Neural progenitor cell (in vitro differentiated cells): ENCODE data around the gene NKG7. TPM values are rescaled to one million over a fixed set of nuclear protein-coding genes. Genes with fewer than 3 reads are reported as not detected.
"Not testable (repeated sequence)": the region's sequence is repeated elsewhere in the genome, so short reads cannot be mapped to it uniquely, and the experiment has no call there.

ENCODE experiments used
- DNase-seq: peaks from one replicate; pipeline ENCODE4 v3.0.0-alpha.2; 2016; ENCODE audit warnings: low spot score
- H2AFZ ChIP-seq: fragments of 200-600 bp; sonication (generic); replicated peaks from 2 replicates; pipeline ENCODE4 v1.6.1; 2016; ENCODE audit warnings: antibody characterized with exemption
- H3F3A ChIP-seq: fragments of 200-600 bp; sonication (generic); 2 replicates; pipeline ENCODE4 v1.6.1; 2016; ENCODE audit warnings: antibody characterized with exemption, low read depth
- H3K27ac ChIP-seq: fragments of 200-600 bp; sonication (generic); 2 replicates; pipeline ENCODE4 v1.5.1; 2016; ENCODE audit warnings: mild to moderate bottlenecking
- H3K27me3 ChIP-seq: fragments of 200-600 bp; sonication (generic); 2 replicates; pipeline ENCODE4 v1.6.1; 2016; ENCODE audit warnings: mild to moderate bottlenecking, moderate library complexity
- H3K36me3 ChIP-seq: fragments of 200-600 bp; sonication (generic); 2 replicates; pipeline ENCODE4 v1.5.1; 2016
- H3K4me1 ChIP-seq: fragments of 200-600 bp; sonication (generic); 2 replicates; pipeline ENCODE4 v1.6.1; 2016; ENCODE audit warnings: mixed run types
- H3K4me2 ChIP-seq: fragments of 200-600 bp; sonication (generic); 2 replicates; pipeline ENCODE4 v1.6.1; 2016
- H3K4me3 ChIP-seq: fragments of 200-600 bp; sonication (generic); 2 replicates; pipeline ENCODE4 v1.5.1; 2016
- H3K79me2 ChIP-seq: fragments of 200-600 bp; sonication (generic); 2 replicates; pipeline ENCODE4 v1.6.1; 2016; ENCODE audit warnings: low read depth
- H3K9ac ChIP-seq: fragments of 200-600 bp; sonication (generic); 2 replicates; pipeline ENCODE4 v1.6.1; 2016
- H3K9me3 ChIP-seq: fragments of 200-600 bp; sonication (generic); 2 replicates; pipeline ENCODE4 v1.5.1; 2016; ENCODE audit warnings: low read depth
- H4K20me1 ChIP-seq: fragments of 200-600 bp; sonication (generic); 2 replicates; pipeline ENCODE4 v1.6.1; 2016; ENCODE audit warnings: low read depth
- H3K27ac Mint-ChIP-seq: 3 replicates; pipeline ENCODE4 v1.8.0; 2021; ENCODE audit warnings: mixed read lengths
- H3K27me3 Mint-ChIP-seq: 2 replicates; pipeline ENCODE4 v1.8.0; 2022; ENCODE audit warnings: low read depth, mild to moderate bottlenecking, inconsistent platforms, moderate library complexity, mixed read lengths; ENCODE audit not compliant: insufficient read depth
- H3K36me3 Mint-ChIP-seq: 3 replicates; pipeline ENCODE4 v1.8.0; 2021; ENCODE audit warnings: mixed read lengths
- H3K4me1 Mint-ChIP-seq: 3 replicates; pipeline ENCODE4 v1.8.0; 2021; ENCODE audit warnings: mixed read lengths
- H3K4me3 Mint-ChIP-seq: 3 replicates; pipeline ENCODE4 v1.8.0; 2021; ENCODE audit warnings: mild to moderate bottlenecking, moderate library complexity, mixed read lengths
- H3K9me3 Mint-ChIP-seq: 3 replicates; pipeline ENCODE4 v1.8.0; 2020; ENCODE audit warnings: mixed read lengths
- EZH2 ChIP-seq: fragments of 200-600 bp; sonication (generic); IDR thresholded peaks from 2 replicates; pipeline ENCODE4 v1.6.1; 2017; ENCODE audit warnings: antibody characterized with exemption, mild to moderate bottlenecking, moderate library complexity
- EZH2phosphoT487 ChIP-seq: fragments of 200-600 bp; sonication (generic); IDR thresholded peaks from 2 replicates; pipeline ENCODE4 v1.6.1; 2017; ENCODE audit warnings: antibody characterized with exemption
- total RNA-seq: library from RNA; depleted of rRNA; stranded (reverse); fragments of >200 nt; gene quantifications from 2 replicates; pipeline ENCODE4 v1.2.3, GENCODE V29; 2015; ENCODE audit warnings: low replicate concordance
- TF ChIP-seq, protein P1 (sequence below): fragments of 200-600 bp; sonication (generic); IDR thresholded peaks from 2 replicates; pipeline ENCODE4 v1.5.1; 2017; ENCODE audit warnings: antibody characterized with exemption, mild to moderate bottlenecking

NKG7 gene
- total RNA-seq, 1 donor from 2014 or later: not detected

- Histone ChIP-seq H3K27ac (no peak overlapping the region), H3K4me3 (no peak overlapping the region), H3K27me3 (no peaks in the 10 kb centered on the region), H3F3A (peaks cover 12% of the 10 kb centered on the region), H3K9me3 (peaks cover 8% of the 10 kb centered on the region), H2AFZ (no peak overlapping the region), H3K9ac (no peak overlapping the region), H3K36me3 (peaks cover 13% of the 10 kb centered on the region), H3K4me2 (no peak overlapping the region), H3K4me1 (peaks cover 5% of the 10 kb centered on the region), H3K79me2 (peaks cover 10% of the 10 kb centered on the region), H4K20me1 (no peaks in the 10 kb centered on the region)
- Mint-ChIP-seq H3K27ac (no peak overlapping the region), H3K27me3 (peaks cover 2% of the 10 kb centered on the region), H3K36me3 (peaks cover 19% of the 10 kb centered on the region), H3K9me3 (peaks cover 32% of the 10 kb centered on the region), H3K4me3 (no peak overlapping the region), H3K4me1 (no peaks in the 10 kb centered on the region)
- TF ChIP-seq EZH2phosphoT487: no peak
- TF ChIP-seq EZH2: no peak
- TF ChIP-seq, protein P1, sequence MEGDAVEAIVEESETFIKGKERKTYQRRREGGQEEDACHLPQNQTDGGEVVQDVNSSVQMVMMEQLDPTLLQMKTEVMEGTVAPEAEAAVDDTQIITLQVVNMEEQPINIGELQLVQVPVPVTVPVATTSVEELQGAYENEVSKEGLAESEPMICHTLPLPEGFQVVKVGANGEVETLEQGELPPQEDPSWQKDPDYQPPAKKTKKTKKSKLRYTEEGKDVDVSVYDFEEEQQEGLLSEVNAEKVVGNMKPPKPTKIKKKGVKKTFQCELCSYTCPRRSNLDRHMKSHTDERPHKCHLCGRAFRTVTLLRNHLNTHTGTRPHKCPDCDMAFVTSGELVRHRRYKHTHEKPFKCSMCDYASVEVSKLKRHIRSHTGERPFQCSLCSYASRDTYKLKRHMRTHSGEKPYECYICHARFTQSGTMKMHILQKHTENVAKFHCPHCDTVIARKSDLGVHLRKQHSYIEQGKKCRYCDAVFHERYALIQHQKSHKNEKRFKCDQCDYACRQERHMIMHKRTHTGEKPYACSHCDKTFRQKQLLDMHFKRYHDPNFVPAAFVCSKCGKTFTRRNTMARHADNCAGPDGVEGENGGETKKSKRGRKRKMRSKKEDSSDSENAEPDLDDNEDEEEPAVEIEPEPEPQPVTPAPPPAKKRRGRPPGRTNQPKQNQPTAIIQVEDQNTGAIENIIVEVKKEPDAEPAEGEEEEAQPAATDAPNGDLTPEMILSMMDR: no peak
- no peak for DNase-seq
These were observed 29.7 kb upstream of the NKG7 start for GRCh38 chr19:51402117-51402516.

GRCh38 chr19:51399936-51400335 is 27.5 kb upstream of the NKG7 start:
- H3K4me1 Mint-ChIP-seq, H3K27me3 Mint-ChIP-seq, H4K20me1 ChIP-seq, H3K27ac Mint-ChIP-seq, H3K9me3 ChIP-seq, H2AFZ ChIP-seq, H3K4me2 ChIP-seq, H3K4me3 ChIP-seq, H3K4me1 ChIP-seq, H3K9ac ChIP-seq, DNase-seq, H3K27ac ChIP-seq, H3K4me3 Mint-ChIP-seq, H3K27me3 ChIP-seq: not testable (repeated sequence)
- Mint-ChIP-seq H3K36me3 (peaks cover 17% of the 10 kb centered on the region), H3K9me3 (peaks cover 32% of the 10 kb centered on the region)
- Histone ChIP-seq H3F3A (peaks cover 26% of the 10 kb centered on the region), H3K79me2 (peaks cover 27% of the 10 kb centered on the region), H3K36me3 (peaks cover 13% of the 10 kb centered on the region)

DNA sequence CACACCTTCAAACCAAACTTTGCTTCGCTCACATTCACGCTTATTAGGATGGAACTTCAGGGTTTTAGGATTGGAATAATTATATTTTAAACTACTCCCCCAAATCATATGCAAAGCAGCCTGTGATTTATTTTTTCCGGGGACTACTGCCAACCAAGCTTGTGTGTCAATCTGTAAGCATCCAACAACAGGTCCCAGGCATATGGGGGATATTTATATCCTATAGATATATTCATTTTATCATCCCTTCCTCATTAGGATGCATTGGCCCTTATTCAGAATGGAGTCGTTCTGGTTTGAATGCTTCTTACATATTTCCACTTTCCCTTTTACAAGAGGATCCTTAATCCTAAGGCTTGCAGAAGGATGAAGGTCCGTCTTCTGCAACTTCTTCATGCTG is 26.8 kb upstream of the NKG7 start:
- Histone ChIP-seq H3K36me3 (peaks cover 13% of the 10 kb centered on the region), H3K4me3 (no peak overlapping the region), H3K27me3 (no peaks in the 10 kb centered on the region), H3K9ac (no peak overlapping the region), H3K27ac (no peak overlapping the region), H3K4me1 (peaks cover 10% of the 10 kb centered on the region), H3K9me3 (peaks cover 8% of the 10 kb centered on the region), H3K79me2 (peaks cover 32% of the 10 kb centered on the region), H2AFZ (no peak overlapping the region), H3F3A (peaks cover 31% of the 10 kb centered on the region), H4K20me1 (no peaks in the 10 kb centered on the region), H3K4me2 (no peak overlapping the region)
- Mint-ChIP-seq H3K27ac (no peak overlapping the region), H3K4me3 (no peak overlapping the region), H3K27me3 (no peaks in the 10 kb centered on the region), H3K9me3 (peaks cover 29% of the 10 kb centered on the region), H3K4me1 (peaks cover 5% of the 10 kb centered on the region), H3K36me3 (peaks cover 17% of the 10 kb centered on the region)
- TF ChIP-seq, protein P1: no peak
- TF ChIP-seq EZH2: no peak
- TF ChIP-seq EZH2phosphoT487: no peak
- DNase-seq: no peak

DNA sequence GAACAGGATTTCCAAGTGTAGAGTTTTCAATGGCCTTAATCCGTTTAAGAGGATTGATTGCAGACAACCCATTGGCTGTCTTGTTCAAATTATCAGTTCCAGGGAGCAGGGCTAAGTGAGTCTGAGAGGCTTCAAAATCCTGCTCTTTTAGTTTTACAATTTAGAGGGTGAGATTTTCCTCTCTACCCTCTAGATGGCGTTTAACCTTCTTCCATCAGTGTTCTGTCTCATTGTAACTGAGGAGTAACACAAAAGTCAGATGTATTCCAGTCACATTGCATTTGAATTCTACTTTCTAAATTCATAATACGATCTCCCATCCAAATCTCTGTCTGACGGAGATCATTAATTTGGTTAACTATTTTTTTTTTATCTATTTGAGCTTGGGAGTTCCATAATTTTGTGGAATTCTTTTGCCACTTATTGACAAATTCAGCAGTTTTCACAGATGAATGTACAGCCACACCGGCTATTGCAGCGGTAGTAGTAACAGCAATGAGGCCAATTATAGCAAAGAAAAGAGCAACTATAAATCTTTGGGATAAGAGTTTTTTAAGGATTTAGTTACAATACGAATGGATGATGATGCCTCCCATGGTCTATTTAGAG is 25.7 kb upstream of the NKG7 start:
- H3K27me3 Mint-ChIP-seq: peaks cover 2% of the 10 kb centered on the region
- Histone ChIP-seq H3K9ac (no peak overlapping the region), H3K27me3 (no peaks in the 10 kb centered on the region), H3K4me1 (peaks cover 10% of the 10 kb centered on the region), H3K27ac (no peak overlapping the region), H3K4me3 (no peak overlapping the region), H3K4me2 (no peak overlapping the region), H3K79me2 (peaks cover 32% of the 10 kb centered on the region), H3F3A (peaks cover 37% of the 10 kb centered on the region), H4K20me1 (no peaks in the 10 kb centered on the region), H3K36me3 (peaks cover 8% of the 10 kb centered on the region), H2AFZ (no peak overlapping the region), H3K9me3 (peaks cover 8% of the 10 kb centered on the region)
- no peak overlapping the region for H3K27ac Mint-ChIP-seq
- H3K4me3 Mint-ChIP-seq: no peak overlapping the region
- H3K9me3 Mint-ChIP-seq: peaks cover 23% of the 10 kb centered on the region
- H3K36me3 Mint-ChIP-seq: peaks cover 11% of the 10 kb centered on the region
- peak; percentile 48 for DNase-seq
- H3K4me1 Mint-ChIP-seq: peaks cover 10% of the 10 kb centered on the region
- TF ChIP-seq EZH2: no peak
- TF ChIP-seq, protein P1: peak; percentile 68

DNA sequence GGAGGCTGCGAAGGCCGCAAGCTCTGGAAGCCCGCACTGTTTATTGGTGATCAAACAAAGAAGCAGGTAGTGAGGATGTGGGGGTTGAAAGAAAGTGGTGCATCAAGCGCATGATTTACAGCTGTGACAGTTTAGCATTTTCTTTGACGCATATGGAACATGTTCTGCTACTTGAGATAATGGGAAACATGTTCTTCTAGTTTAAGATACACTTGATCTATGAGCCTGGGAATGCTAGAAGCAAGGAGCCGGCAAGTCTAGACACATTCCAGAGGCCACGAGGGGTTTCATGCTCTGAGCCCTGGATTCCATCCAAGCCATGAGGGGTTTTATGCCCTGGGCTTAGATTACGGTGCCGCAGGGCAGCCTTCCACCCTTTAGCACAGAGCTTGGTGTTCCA is 25.0 kb upstream of the NKG7 start:
- not testable (repeated sequence) for H3K4me2 ChIP-seq, H3K27ac Mint-ChIP-seq, H3K9me3 ChIP-seq, H3K4me3 ChIP-seq, H3K4me1 ChIP-seq, H3K36me3 ChIP-seq, H3K27me3 Mint-ChIP-seq, H3K27me3 ChIP-seq, H4K20me1 ChIP-seq, H3K9ac ChIP-seq, H2AFZ ChIP-seq, DNase-seq, H3K27ac ChIP-seq
- Histone ChIP-seq H3F3A (peaks cover 42% of the 10 kb centered on the region), H3K79me2 (peaks cover 32% of the 10 kb centered on the region)
- Mint-ChIP-seq H3K36me3 (peaks cover 11% of the 10 kb centered on the region), H3K4me3 (peak overlapping the region; percentile 2), H3K9me3 (peaks cover 16% of the 10 kb centered on the region), H3K4me1 (peaks cover 12% of the 10 kb centered on the region)
